ENCODE measurements around the gene CTRL.
"Not testable (repeated sequence)": the region's sequence is repeated elsewhere in the genome, so short reads cannot be mapped to it uniquely, and the experiment has no call there.

Gene CTRL

DNA sequence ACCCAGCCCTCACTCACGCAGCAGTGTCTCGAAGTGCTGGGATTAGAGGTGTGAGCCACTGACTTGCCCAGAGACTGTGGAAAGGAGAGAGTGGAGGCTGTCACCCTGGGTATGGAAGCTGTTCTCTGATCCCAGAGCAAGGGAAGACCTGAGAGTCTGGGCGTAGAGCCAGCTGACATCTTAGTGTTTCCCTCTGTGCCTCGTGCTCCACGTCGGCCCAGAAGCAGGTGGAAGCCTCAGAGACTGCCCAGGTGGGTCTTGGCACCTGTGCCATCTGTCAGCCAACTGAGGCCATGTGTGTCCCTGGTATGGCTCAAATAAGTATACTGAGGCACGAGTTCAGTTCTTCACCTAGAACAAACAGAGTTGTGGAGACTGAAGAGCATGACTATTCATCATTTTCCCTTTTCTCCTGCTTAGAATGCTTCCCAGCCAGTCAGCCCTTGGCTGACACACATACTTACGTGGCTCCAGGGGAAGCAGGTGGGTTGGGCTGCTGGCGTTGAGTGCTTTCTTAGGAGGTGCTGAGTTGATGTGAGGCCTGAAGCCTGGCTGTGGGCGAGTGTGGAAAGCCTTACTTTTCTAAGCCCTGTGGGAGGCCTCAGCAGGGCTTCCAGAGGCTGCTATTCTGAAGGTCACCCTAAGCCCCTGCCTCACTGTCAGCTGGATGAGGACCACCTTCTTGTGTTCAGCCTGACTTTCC lies 8.1 kb downstream of the CTRL start:
- DNase-seq = no peak

- no peak for DNase-seq
These were observed 8.9 kb downstream of the CTRL start for GRCh38 chr16:67922740-67923139.

GRCh38 chr16:67922221-67922620 lies 9.4 kb downstream of the CTRL start:
- DNase-seq = no peak

DNA sequence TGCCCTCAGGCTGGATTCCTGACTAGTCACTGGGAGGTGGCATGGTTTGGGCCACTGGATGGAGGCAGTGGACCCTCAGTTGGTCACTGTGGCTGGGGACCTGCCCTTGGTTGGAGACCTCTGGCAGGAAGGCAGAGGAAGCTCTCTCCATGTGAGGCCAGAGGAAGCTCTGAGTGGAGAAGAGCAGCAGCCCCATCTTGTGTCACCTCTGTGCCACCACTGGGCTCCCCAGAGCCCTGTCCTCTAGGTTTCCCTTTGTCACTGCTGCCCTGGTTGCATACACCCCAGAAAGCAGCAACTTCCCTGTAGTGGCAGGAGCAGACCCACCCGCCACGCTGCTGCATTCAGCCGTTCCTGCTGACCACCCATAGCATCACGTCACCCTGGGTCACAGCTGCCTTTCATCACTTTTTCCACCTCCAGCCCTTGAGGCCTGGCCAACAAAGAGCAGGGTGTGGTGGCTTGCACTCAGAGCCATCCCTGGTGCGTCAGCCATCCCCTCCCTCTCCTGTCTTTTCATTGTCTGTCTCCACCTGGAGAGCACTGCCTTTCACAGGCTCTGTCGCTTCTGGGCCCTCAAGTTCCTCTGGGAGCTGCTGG lies 11.9 kb downstream of the CTRL start:
- no peak for DNase-seq

DNA sequence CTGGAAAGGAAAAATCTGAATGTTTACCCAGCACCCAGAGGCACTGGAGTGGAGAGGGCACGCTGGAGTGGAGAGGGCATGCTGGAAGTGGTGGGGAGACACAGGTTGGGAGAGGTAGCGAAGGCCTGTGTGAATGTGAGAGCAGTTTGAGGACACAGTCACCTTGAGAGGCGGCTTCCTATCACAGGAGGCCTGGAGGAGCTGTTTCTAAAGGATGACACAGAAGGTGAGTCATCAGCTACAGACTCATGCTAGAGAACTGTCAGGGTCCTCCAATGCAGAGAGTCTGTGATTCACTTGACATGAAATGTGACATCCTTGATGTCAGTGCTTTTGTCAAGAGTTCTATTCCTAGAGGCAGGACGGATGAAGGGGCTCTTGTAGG lies 13.8 kb downstream of the CTRL start:
- DNase-seq = peak in 1 of 2 experiments; percentile 22

DNA sequence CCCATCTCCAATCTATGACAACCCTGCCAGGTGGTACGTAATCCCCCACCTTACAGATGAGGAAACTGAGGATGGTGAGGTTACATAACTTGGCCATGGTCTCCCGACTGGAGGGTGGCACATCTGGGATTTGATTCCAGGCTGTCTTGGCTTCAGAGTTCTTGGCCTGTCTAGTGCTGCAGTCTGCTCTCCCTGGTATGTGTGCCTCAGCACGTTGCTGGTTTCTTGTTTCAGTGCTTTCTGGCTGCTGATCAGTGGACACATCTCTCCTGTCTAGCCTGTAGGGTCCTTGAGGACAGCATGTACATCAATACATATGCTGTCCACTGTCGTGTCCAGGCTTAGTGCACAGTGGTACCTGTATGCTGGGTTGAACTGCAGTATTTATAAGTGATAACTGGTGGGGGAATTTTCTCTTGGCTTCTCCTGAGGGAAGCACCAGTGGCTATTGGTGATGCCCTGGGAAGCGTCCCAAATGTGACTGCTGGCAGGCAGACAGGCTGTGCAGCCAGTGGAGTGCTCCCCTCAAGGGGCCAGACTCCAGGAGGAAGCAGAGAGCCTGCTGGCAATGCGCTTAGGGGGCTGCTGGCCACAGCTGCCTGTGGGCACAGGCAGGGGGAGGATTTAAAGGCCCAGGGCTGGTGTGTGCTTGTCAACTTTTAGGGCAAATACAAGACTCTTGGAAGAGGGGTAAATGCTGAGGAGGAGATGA lies 14.4 kb downstream of the CTRL start:
- DNase-seq = no peak

DNA sequence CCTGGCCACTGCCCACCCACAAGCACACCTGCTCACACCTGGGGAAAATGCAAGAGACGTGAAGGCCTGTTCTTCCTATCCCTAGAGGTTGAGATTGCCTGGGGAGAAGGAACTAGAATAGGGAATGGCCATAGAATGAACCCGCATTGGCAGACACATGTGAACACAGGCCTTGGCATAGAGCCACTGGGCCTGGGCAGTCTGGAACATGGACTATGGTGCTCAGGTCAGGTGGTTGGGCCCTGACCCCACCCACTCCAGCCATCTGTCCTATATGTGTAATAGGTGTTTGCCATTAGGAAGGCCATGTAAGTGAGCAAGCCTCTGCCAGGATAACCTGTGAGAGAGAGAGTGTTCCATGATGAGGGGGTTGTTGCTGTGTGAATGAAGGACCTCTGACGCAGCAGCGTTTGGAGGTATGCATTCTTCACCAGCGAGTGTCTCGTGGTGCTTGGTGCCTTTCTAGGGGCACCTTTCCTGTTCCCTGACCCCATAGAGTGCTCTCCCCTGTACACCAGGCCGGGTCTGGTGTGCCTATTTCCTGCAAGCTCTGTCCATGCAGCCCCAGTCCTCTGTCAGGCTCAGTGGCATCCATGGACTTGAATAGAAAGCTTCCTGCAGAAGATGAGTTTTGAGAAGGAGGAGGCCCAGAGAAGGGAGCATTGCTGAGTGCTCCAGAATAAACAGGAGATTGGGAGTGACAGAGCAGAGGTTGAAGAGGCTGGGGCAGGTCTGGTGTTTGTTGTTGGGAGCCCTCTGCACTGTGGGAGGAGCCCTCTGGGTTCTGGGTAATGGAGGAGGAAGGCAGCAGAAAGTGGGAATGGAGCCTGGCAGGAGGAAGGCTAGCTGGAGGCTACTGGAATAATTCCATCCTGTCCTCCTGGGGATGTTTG lies 15.6 kb downstream of the CTRL start:
- no peak for DNase-seq

DNA sequence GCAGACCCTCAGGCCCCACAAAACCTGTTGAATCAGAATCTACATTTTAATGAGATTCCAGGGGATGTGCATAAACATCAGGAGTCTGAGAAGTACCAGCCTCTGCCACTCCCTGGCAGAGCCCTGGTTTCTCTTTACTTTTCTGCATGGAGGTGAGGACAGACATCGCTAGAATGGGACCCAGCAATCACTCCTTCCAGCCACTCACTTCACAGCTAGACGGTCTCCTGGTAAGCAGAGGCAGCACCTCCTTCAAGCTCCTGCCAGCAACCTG lies 16.2 kb downstream of the CTRL start:
- DNase-seq = not testable (repeated sequence)

- no peak for DNase-seq
These were observed 16.7 kb downstream of the CTRL start for GRCh38 chr16:67914758-67915495.

DNA sequence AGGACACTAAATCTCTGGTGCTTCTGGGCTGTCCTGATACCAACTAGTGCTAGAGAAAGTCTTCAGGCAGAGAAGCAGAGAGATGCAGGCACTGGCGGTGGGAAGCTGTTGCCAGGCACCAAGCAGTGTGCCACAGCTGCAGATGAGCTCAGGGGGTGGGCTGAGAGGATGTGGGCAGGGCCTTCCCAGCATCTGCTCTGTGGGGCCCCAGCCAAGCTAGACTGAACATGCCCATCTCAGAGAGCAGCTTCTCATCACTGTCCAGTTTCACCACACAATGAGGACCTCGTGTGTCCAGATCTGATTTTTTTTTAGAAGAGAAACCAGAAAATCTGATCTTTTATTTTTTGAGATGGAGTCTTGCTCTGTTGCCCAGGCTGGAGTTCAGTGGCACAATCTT lies 21.5 kb downstream of the CTRL start:
- DNase-seq = no peak

DNA sequence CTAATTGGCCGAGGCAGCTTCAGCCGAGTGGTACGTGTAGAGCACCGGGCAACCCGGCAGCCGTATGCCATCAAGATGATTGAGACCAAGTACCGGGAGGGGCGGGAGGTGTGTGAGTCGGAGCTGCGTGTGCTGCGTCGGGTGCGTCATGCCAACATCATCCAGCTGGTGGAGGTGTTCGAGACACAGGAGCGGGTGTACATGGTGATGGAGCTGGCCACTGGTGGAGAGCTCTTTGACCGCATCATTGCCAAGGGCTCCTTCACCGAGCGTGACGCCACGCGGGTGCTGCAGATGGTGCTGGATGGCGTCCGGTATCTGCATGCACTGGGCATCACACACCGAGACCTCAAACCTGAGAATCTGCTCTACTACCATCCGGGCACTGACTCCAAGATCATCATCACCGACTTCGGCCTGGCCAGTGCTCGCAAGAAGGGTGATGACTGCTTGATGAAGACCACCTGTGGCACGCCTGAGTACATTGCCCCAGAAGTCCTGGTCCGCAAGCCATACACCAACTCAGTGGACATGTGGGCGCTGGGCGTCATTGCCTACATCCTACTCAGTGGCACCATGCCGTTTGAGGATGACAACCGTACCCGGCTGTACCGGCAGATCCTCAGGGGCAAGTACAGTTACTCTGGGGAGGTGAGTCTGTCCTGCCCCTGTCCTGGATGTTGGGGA lies 22.5 kb downstream of the CTRL start:
- no peak for DNase-seq

DNA sequence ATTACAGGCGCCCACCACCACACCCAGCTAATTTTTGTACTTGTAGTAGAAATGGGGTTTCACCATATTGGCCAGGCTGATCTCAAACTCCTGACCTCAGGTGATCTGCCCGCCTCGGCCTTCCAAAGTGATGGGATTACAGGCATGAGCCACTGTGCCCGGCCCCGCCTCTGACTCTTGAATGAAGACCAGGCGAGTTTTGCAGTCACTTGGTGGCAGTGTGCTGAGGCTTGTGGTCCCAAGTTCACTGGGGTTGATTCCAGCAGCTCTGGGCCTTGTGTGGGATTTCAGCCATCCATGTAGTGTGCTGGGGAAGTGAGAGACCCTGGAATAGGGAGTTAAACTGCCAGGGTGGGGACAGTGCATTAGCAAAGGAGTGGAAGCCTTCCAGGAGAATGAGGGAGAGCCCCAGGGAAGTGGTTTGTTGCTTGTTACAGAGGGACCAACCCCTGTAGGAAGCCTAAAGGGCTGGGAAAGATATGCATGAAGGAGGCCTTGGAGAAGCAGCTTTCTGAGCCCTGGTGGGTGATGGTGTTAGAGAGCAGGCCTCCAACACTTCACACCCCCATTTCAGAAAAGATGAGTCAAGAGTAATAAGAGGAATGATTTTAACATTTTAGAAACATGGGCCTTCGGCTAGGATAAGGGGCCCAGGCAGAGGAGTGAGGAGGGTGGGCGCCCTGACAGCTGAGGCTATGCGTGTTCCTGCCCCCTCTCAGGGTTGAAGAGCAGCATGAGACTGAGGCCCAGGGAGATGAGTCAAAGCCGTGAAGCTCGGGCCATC lies 24.1 kb downstream of the CTRL start:
- no peak for DNase-seq

DNA sequence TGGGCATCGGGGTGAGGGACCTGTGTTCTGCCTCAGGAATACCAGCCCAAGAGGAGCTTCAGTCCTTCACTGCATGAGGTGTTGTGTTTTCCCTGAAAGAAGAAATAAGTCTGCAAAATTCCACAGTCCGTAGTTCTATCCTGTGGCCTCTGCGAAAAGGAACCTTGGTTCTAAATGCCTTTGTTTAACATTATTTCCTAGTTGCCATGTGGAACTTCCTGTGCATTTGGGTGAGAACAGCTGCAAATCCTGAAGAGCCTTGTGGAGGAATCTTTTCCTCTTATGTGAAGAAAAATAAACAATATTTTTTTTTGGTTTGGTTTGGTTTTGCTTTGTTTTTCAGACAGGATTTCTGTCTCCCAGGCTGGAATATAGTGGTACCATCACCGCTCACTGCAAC lies 28.8 kb downstream of the CTRL start:
- no peak for DNase-seq

DNA sequence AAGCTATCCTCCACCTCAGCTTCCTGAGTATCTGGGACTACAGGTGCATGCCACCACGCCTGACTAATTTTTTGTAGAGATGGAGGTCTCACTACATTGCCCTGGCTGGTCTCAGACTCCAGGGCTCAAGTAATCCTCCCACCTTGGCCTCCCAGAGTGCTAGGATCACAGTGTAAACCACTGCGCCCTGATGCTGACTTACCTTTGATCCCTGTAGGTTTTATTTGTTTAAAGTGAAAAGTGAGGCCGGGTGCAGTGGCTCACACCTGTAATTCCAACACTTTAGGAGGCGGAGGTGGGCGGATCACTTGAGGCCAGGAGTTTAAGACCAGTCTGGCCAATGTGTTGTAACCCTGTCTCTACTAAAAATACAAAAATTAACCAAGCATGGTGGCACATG lies 29.9 kb downstream of the CTRL start:
- DNase-seq = no peak

DNA sequence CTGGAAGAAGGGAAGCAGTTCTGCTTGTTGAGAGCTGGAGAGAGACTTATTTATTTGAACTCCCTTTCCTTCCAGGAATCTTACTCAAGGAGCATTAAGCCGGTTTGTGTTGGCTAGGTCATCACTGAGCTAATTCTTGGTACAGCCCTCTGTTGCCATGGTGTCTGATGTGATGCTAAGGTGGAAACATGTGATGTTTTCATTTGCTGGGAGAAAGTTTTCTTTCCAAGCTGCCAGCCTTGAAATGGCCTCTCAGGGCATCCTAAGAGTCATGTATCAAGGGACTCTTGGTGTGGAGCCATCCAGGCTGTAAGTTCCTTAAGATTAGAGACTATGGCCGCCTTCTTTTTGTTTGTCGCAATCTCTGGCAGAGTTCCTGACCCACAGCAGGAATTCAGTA lies 34.4 kb downstream of the CTRL start:
- DNase-seq = no peak

- peak in 1 of 2 experiments; percentile 9 for DNase-seq
These were observed 37.8 kb downstream of the CTRL start for GRCh38 chr16:67893743-67894399.

DNA sequence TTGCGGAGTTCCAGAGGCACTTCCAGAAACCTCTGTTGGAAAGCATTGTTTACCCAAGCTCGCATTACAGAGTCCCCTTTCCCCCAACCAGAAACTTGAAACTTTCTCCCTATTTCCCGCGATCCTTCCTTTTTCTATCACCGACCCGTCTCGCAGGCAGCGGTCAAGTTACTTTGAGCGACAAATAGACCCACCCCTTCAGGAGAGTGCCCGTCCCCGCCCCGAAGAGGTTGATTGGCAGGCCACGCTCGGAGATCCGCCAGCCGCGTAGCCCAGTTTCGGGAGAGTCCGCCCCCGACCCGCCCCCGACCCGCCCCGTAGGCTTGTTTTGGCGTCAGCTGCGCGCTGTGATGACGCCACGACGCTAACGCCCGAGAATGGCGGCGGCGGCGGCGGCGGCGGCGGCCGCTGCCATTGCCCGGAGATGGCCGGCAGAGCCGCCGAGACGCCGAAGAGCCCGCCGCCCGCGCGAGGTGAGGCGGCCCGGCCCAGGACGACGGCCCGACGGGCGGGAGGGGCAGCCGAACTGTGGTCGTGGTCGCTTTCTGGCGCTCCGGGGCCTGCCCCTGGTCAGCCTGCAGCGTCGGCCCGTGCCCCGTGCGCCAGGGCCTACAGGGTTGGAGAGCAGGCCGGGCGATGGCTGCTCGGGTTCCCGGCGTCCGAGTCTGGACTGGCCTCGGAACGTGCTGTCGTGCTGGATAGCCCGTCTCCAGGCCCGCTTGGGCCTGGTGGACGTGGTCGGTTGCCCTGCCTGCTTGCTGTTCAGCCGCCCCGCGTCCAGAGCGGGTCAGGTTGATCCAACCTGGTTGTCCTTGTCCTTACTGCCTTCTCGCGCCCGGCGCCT lies 38.5 kb downstream of the CTRL start, which contains the start of gene PSKH1:
Gene PSKH1, plus strand, starts transcription at position 356 of the 844 bp plus-strand sequence. CDS start 15,496 bp downstream, outside the sequence.
- peak; percentile 94 for DNase-seq

DNA sequence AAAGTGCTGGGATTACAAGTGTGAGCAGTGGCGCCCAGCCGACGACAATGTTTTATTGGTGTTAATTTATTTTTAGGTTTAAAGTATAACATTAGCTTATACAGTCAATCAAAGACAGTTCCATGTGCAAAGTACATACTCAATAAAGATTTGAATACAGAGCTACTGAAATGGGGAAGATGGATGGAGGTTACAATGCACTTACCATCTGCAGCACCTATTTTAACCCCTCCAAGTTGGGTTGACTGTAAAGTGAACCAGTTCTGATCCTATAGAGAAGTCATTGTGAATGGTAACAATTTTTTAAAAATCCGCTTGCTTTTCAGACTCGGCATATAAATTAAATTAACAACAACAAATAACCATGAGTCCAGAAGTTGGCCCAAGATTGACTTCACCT lies 39.3 kb downstream of the CTRL start:
- no peak for DNase-seq

- DNase-seq = no peak
These were observed 43.3 kb downstream of the CTRL start for GRCh38 chr16:67888331-67888730.

DNA sequence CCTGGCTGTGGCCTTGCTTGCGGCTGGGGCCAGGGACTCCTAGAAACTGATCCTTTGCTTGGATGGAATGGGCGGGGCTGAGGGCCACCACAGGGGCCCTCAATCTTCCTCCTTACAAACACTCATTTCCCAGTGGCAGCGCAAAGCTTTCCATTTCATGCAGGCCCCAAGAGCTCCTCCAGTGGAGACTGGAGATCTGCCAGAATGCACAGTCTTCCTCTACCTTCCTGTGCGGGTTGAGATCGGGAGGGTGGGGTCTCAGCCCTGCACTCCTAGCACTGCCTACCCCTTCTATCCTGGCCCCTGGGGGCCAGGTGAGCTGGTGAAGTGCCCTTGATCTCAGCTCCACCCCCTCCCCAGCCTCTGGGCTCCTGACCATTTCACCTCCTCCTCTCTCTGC lies 45.3 kb downstream of the CTRL start:
- no peak for DNase-seq

All from activated CD4-positive, alpha-beta T cell treated with anti-CD3 and anti-CD28 coated beads, Interleukin-2, amount 50 U/mL, for 4 hours (primary cell).